HEK293T (cell line): Measurements from ENCODE around the gene PTPRD.
"Not testable (repeated sequence)": the region's sequence is repeated elsewhere in the genome, so short reads cannot be mapped to it uniquely, and the experiment has no call there.

ENCODE experiments used
- CTCF ChIA-PET: fragments of 350-600 bp; formaldehyde crosslinking; extraction: SDS; loops from one replicate; lab custom pipeline; 2021; ENCODE audit warnings: antibody characterized with exemption, inconsistent platforms; lab: Yijun Ruan, JAX
- POLR2A ChIA-PET: fragments of 350-600 bp; formaldehyde crosslinking; extraction: SDS; loops from one replicate; lab custom pipeline; 2020; ENCODE audit warnings: antibody characterized with exemption, inconsistent platforms; lab: Yijun Ruan, JAX
- DNase-seq: peaks from one replicate; pipeline ENCODE4 v3.0.0; 2012; ENCODE audit warnings: mixed read lengths; ENCODE audit errors: extremely low spot score
- ARNT ChIP-seq: fragments of 450-650 bp; IDR thresholded peaks from 2 replicates; pipeline ENCODE4 v1.6.1; 2017; ENCODE audit warnings: mild to moderate bottlenecking
- BHLHE40 ChIP-seq: fragments of 450-650 bp; IDR thresholded peaks from 2 replicates; pipeline ENCODE4 v1.6.1; 2016; ENCODE audit warnings: mild to moderate bottlenecking, moderate library complexity, borderline replicate concordance
- CTBP1 ChIP-seq: fragments of 450-650 bp; IDR thresholded peaks from 2 replicates; pipeline ENCODE4 v1.6.1; 2016; ENCODE audit warnings: borderline replicate concordance
- ELF4 ChIP-seq: fragments of 450-650 bp; IDR thresholded peaks from 2 replicates; pipeline ENCODE4 v1.6.1; 2017; ENCODE audit warnings: antibody characterized with exemption
- FOXA1 ChIP-seq: fragments of 450-650 bp; IDR thresholded peaks from 2 replicates; pipeline ENCODE4 v1.6.1; 2016; ENCODE audit warnings: mild to moderate bottlenecking
- FOXK2 ChIP-seq: fragments of 450-650 bp; IDR thresholded peaks from 2 replicates; pipeline ENCODE4 v1.6.1; 2016; ENCODE audit warnings: mild to moderate bottlenecking
- FOXM1 ChIP-seq: fragments of 450-650 bp; IDR thresholded peaks from 2 replicates; pipeline ENCODE4 v1.6.1; 2017; ENCODE audit warnings: mild to moderate bottlenecking, borderline replicate concordance
- HDGF ChIP-seq: fragments of 450-650 bp; IDR thresholded peaks from 2 replicates; pipeline ENCODE4 v1.6.1; 2017; ENCODE audit warnings: antibody characterized with exemption, borderline replicate concordance
- L3MBTL2 ChIP-seq: fragments of 450-650 bp; conservative IDR thresholded peaks from 2 replicates; pipeline ENCODE4 v1.6.1; 2016; ENCODE audit warnings: mild to moderate bottlenecking
- LEF1 ChIP-seq: fragments of 450-650 bp; IDR thresholded peaks from 2 replicates; pipeline ENCODE4 v1.6.1; 2017; ENCODE audit warnings: mild to moderate bottlenecking, borderline replicate concordance
- NFRKB ChIP-seq: fragments of 450-650 bp; IDR thresholded peaks from 2 replicates; pipeline ENCODE4 v1.6.1; 2016; ENCODE audit warnings: mild to moderate bottlenecking, moderate library complexity
- PKNOX1 ChIP-seq: fragments of 450-650 bp; IDR thresholded peaks from 2 replicates; pipeline ENCODE4 v1.6.1; 2016
- SP1 ChIP-seq: fragments of 450-650 bp; IDR thresholded peaks from 2 replicates; pipeline ENCODE4 v1.6.1; 2017
- SUZ12 ChIP-seq: fragments of 450-650 bp; IDR thresholded peaks from 2 replicates; pipeline ENCODE4 v1.6.1; 2016; ENCODE audit warnings: mild to moderate bottlenecking
- TARDBP ChIP-seq: fragments of 450-650 bp; IDR thresholded peaks from 2 replicates; pipeline ENCODE4 v1.6.1; 2016
- ZNF384 ChIP-seq: fragments of 450-650 bp; IDR thresholded peaks from 2 replicates; pipeline ENCODE4 v1.6.1; 2016

The PTPRD gene

GRCh38 chr9:9469271-9469670 is 1143.5 kb downstream of the PTPRD start:
- no peak for TF ChIP-seq ELF4
- TF ChIP-seq L3MBTL2, result no peak
- TF ChIP-seq PKNOX1, result no peak
- no peak for TF ChIP-seq ARNT
- no peak for TF ChIP-seq ZNF384
- no peak for TF ChIP-seq SUZ12
- TF ChIP-seq LEF1, result no peak
- no peak for TF ChIP-seq BHLHE40
- TF ChIP-seq SP1, result no peak
- no peak for TF ChIP-seq FOXA1
- TF ChIP-seq FOXK2, result no peak
- TF ChIP-seq HDGF, result no peak
- TF ChIP-seq CTBP1, result no peak
- TF ChIP-seq NFRKB, result no peak
- no peak for DNase-seq
- ChIA-PET POLR2A (no interaction called here), CTCF (no interaction called here)

- CTCF ChIA-PET, DNase-seq, POLR2A ChIA-PET: not testable (repeated sequence)
Observed at GRCh38 chr9:9441874-9442273, 1170.9 kb downstream of the PTPRD start.

GRCh38 chr9:9437641-9438040 is 1175.2 kb downstream of the PTPRD start:
- no peak for TF ChIP-seq NFRKB
- no peak for TF ChIP-seq PKNOX1
- no peak for TF ChIP-seq FOXA1
- no peak for TF ChIP-seq BHLHE40
- no peak for TF ChIP-seq ARNT
- TF ChIP-seq FOXK2, result no peak
- ChIA-PET CTCF (no interaction called here), POLR2A (no interaction called here)
- DNase-seq, result no peak

- POLR2A ChIA-PET, CTCF ChIA-PET, DNase-seq: not testable (repeated sequence)
Observed at GRCh38 chr9:9426454-9426853, 1186.3 kb downstream of the PTPRD start.

GRCh38 chr9:9412241-9412640 is 1200.6 kb downstream of the PTPRD start:
- DNase-seq, result no peak
- TF ChIP-seq FOXM1 (no peak), BHLHE40 (no peak), ARNT (no peak), ELF4 (no peak), ZNF384 (no peak), LEF1 (no peak), FOXA1 (no peak), TARDBP (no peak), PKNOX1 (no peak), HDGF (no peak), NFRKB (no peak), CTBP1 (no peak), SUZ12 (no peak), L3MBTL2 (no peak), SP1 (no peak), FOXK2 (no peak)
- POLR2A ChIA-PET, result no interaction called here
- CTCF ChIA-PET, result no interaction called here

GRCh38 chr9:9410736-9411135 is 1202.1 kb downstream of the PTPRD start:
- TF ChIP-seq BHLHE40, result no peak
- TF ChIP-seq FOXA1, result no peak
- TF ChIP-seq ELF4, result no peak
- TF ChIP-seq PKNOX1, result no peak
- TF ChIP-seq NFRKB, result no peak
- TF ChIP-seq ZNF384, result no peak
- TF ChIP-seq FOXK2, result no peak
- no peak for TF ChIP-seq CTBP1
- TF ChIP-seq SUZ12, result no peak
- no peak for TF ChIP-seq LEF1
- TF ChIP-seq SP1, result no peak
- TF ChIP-seq TARDBP, result no peak
- TF ChIP-seq ARNT, result no peak
- no peak for TF ChIP-seq FOXM1
- no peak for TF ChIP-seq HDGF
- no peak for TF ChIP-seq L3MBTL2
- CTCF ChIA-PET, result no interaction called here
- POLR2A ChIA-PET, result no interaction called here
- no peak for DNase-seq

GRCh38 chr9:9399982-9400381 is 1212.8 kb downstream of the PTPRD start:
- ChIA-PET POLR2A (no interaction called here), CTCF (no interaction called here)
- DNase-seq, result no peak
- TF ChIP-seq NFRKB (no peak), ZNF384 (no peak), SP1 (no peak), PKNOX1 (no peak), L3MBTL2 (no peak), FOXK2 (no peak)
